NOMO-1 treated with dmso at 0.1 percent for 144 hours (cell line): ENCODE results near the gene ZCRB1.
"Not testable (repeated sequence)": the region's sequence is repeated elsewhere in the genome, so short reads cannot be mapped to it uniquely, and the experiment has no call there.

Experiments
- DNase-seq: peaks from one replicate; lab custom pipeline; 2025; ENCODE audit not compliant: unreplicated experiment; lab: John Stamatoyannopoulos, UW

Gene ZCRB1

GRCh38 chr12:42325653-42326474 is at the start of gene ZCRB1, which contains the start of gene PPHLN1:
Gene ZCRB1, minus strand, starts transcription at chr12:42326094. Its CDS starts 1,992 bp downstream, at chr12:42324102.
Gene PPHLN1, plus strand, starts transcription at chr12:42326167. Its CDS starts 9,736 bp downstream, at chr12:42335903.
- peak; percentile 79 for DNase-seq

DNA sequence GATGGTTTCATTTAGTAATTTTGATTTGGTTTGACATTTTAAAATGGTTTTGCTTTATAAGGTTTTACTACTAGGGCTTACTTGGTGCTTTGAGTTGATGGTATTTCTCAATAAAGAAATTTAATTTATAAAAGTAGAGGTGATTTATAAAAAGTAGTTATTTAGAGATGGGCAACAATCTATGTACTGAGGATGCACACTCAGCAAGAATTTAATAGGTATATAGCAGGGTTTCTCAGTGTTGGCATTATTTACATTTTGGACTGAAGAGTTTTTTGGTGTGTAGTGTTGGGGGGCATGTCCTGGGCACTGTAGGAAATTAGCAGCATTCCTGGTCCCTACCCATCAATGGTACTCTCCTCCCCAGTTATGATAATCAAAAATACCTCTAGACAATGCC is 47.8 kb upstream of the ZCRB1 start:
- no peak for DNase-seq

- no peak for DNase-seq
Observed at GRCh38 chr12:42372154-42372791, 46.4 kb upstream of the ZCRB1 start.

- DNase-seq, result no peak
Observed at GRCh38 chr12:42370013-42370412, 44.1 kb upstream of the ZCRB1 start.

- DNase-seq, result no peak
Observed at GRCh38 chr12:42365486-42365885, 39.6 kb upstream of the ZCRB1 start.

GRCh38 chr12:42364692-42365091 is 38.8 kb upstream of the ZCRB1 start:
- no peak for DNase-seq

DNA sequence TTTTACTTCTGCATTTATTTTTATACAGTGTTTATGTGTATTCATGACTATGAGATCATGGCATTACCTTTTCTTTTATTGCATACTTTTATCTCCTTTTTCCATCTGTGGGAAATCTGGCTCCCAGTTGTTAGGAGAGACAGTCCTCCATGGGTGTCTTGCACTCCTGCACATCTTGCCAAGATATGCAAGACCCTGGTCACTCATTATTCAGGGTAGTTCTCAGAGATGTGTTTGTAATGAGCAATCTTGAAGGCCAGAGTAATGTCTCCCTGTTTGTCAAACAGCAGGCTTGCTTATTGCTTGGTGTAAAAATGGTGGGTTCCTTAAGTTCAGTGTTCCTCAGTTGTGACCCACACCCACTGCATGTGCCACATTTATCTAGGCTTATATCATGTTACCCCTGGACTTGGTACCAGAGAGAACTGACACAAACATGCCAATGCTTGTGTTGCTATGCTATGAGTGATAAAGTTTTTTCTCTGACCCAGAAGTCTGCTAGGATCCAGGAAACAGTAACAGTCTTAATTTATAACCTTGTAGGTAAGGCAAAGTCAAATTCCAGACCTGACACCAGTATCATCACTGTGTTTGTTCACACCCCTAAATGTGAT is 36.9 kb upstream of the ZCRB1 start:
- DNase-seq, result no peak

DNA sequence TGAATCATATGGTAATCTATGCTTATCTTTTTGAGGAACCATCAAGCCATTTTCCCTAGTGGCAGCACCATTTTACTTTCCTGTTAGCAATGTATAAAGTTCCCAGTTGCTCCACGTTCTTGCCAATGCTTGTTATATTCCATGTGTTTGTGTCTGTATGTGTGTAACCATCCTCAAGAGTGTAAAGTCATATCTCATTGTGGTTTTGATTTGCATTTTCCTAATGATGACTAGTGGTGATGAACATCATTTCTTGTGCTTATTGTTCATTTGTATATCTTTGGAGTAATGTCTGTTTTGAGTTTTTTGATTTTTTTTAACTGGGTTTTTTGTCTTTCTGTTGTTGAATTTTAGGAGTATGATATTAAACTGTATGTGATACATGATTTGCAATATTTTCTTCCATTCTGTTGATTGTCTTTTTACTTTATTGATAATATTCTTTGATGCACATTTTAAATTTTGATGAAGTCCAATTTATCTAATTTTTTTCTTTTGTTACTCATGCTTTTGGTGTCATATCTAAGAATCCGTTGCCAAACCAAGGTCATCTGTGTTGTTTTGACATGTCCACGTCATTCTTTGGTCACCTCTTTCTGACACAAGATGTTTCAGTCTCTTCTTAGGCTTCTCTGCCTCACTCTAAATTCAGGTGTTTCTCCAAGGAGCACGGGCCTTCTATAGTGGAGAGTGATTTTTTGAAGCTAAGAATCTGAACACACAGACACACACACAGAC is 36.2 kb upstream of the ZCRB1 start:
- no peak for DNase-seq

DNA sequence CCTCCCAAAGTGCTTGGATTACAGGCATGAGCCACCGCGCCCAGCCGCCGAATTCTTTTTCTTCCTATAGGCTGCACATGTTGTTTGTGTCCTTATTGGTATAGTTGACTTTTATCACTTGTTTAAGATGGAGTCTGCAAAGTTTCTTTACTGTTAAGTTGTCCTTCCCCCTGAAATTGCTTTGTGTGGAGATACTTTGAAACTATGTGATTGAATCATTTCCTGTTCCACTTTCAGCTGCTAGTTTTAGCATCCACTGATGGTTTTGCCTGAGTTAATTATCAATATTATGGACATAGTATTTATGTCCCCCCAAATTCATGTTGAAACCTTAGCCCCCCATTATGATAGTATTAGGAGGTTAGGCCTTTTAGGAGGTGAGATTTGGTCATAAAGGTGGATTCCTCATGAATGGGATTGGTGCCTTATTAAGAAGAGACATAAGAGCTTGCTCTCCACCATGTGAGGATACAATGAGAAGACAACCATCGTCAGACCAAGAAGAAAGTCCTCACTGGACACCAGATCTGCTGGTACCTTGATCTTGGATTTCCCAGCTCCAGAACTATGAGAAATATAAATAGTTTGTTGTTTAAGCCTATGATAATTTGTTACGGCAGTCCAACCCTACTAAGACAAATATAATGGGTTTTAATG is 35.0 kb upstream of the ZCRB1 start:
- no peak for DNase-seq

DNA sequence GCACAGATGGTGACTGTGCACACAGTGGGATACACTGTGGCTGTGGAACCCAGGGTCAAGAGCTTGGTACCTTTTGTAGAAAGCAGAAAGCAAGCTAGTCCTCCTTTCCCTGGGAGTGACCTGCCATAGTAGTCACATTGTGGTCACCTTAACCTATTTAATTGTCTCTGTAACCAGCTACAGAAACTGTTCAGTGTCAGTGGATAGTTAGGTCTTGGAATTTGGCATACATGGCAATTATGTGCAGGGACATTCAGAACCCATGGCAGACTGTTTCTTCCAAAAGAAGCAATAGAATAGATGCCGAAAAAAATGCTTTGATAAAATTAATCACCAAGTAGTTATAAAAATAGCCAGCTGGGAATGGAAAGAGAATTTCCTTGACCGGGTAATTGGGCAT is 30.4 kb upstream of the ZCRB1 start:
- DNase-seq, result no peak

GRCh38 chr12:42350021-42350407 is 24.1 kb upstream of the ZCRB1 start:
- not testable (repeated sequence) for DNase-seq

- not testable (repeated sequence) for DNase-seq
Observed at GRCh38 chr12:42349119-42350020, 23.5 kb upstream of the ZCRB1 start.

- DNase-seq, result no peak
Observed at GRCh38 chr12:42346403-42347002, 20.6 kb upstream of the ZCRB1 start.

- no peak for DNase-seq
Observed at GRCh38 chr12:42343721-42344120, 17.8 kb upstream of the ZCRB1 start.

DNA sequence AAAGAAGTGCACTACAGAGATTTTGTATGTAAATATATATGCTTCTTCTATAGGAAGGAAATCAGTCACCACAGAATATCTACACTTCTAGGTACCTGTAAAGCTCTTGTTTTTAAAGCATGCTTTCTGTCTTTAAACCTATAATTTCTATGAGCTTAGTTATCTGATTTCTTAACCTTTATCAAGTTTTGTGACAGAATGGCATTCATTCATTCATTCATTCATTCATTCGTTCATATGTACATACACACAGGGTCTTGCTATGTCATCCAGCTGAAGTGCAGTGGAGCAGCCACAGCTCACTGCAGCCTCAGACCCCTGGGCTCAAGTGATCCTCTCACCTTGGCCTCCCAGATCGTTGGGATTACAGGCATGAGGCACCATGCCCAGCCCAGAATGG is 16.1 kb upstream of the ZCRB1 start:
- no peak for DNase-seq

GRCh38 chr12:42338280-42338679 is 12.4 kb upstream of the ZCRB1 start:
- no peak for DNase-seq

DNA sequence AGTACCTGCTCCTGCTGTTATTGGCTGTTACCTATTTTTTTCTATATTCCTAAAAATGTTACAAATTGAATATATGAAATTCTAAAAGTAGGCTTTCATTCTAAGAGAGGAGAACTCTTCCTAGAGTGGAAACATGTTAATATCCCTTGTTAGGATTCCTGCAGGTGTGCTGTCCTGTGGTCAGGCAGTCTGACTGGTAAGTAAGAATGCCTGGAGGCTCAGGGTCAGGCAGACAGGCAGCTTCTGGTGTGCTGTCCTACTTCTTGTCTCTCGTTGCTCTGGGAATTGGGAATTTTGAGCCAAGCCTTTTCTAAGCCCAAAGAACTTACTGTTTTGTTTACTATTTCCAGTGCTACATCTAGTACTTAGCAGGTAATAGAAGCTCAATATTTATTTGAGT is 10.4 kb upstream of the ZCRB1 start:
- DNase-seq, result no peak

DNA sequence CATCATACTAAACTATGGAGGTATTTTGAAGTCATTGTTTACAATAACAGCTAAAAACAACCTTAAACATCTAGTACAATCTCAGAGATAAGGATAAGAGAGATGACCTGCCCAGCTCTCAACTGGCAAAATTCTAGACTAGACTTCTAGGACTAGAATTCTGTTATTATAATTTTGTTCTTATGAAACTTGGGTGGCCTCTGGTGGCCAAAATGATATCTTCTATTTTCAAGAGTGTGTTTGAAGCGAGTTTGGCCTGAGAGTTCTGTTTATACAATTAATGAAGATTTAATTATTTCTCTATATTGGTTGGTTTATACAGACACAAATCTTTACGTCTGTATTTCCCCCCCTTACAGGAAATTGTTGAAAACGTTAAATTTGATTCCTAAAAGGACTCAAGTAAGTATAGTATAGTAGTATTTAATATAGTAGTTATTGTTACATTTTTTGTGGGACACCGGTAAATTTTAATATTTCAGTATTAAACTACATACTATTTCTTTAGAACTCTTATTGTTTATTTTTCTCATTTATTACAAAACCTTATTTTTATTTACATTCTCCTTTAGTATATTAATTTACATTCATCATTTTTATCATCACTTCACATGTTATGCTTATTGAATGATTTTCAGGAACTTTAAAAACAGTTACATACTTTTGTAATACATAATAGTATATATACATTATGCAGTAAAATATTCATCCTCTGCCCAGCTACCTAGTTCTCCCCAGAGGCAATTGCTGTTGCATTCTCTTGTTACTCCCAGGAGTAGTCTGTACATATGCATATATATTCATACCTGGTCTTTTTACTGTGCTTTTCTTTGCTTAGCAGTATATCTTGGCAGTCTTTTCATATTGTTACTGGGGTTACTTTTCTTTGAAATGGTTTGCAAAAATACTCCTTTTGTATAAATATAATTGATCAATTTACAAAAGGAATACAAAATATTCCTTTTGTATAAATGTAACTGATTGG is 6.7 kb upstream of the ZCRB1 start:
- DNase-seq, result peak; percentile 1
